ENCODE data around the gene TMEM43. TPM values are rescaled to one million over a fixed set of nuclear protein-coding genes. Genes with fewer than 3 reads are reported as not detected.

Gene TMEM43
- total RNA-seq, 1 experiment from 2014 or later, result 32.4 TPM

DNA sequence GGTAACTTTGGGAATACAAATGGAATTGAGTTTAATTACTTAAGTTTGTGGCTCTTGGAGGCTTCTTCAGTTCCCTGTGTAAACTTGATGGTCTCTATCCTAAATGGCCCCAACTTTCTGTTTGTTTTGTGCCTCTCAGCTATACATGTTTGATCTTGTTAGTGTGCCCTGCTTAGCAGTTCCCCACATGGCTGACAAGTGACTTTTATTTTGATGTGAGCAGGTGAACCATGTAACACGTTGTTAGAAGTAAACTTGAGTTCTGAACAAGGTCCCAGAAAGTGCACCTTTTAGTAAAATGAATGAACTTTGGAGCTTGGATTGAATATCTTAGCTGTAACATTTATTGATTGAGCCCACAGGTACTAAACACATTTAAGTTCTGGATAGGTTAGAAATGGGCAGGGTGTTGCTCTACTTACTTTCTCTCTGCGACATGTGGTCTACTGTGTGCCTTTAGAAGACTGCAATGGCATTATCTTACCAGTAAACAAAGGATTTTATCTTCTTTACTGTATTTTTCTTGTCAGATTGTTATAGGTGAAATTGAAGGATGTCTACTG is 58.2 kb downstream of the TMEM43 start:
- intact Hi-C loops (cut with micrococcal nuclease), result no loop called here
- H3K36me3 ChIP-seq (ENCODE audit: control insufficient read depth in 1 of 2, insufficient read depth in 2 of 2, low read length in 2 of 2), result peaks cover 32 to 46% of the 10 kb centered on the region in 2 experiments
- H3K4me1 ChIP-seq (ENCODE audit: control insufficient read depth in 1 of 2, insufficient read depth in 2 of 2, low read length in 2 of 2), result peaks cover 6 to 7% of the 10 kb centered on the region in 2 experiments; a peak in 2 of 4 replicates
- DNase-seq (ENCODE audit: low read depth, low spot score) (no peak), ATAC-seq (no peak)
- no peaks in the 10 kb centered on the region for H4K20me1 ChIP-seq (ENCODE audit: insufficient read depth)
- RAD21 ChIA-PET (ENCODE audit: low non-redundant PET in 1 of 2, low total read pairs in 2 of 2, uncharacterized antibody in 2 of 2, unreplicated experiment in 2 of 2), result no interaction called here
- no peak overlapping the region for H3K27ac ChIP-seq (ENCODE audit: low read depth, low read length)
- no TSS peak for BruUV-seq (replicated peaks)
- no peak overlapping the region for H3K4me3 ChIP-seq (replicated peaks in 1 of 2; ENCODE audit: low read depth in 1 of 2, low read length in 2 of 2)
- no peaks in the 10 kb centered on the region for H3K27me3 ChIP-seq (ENCODE audit: insufficient read depth, low read length)
- TF ChIP-seq RAD21 (IDR thresholded peaks at IDR 0.05; ENCODE audit: low read depth) (no peak), SRF (IDR thresholded peaks at IDR 0.05; ENCODE audit: low read depth) (no peak), EGR1 (IDR thresholded peaks at IDR 0.05; ENCODE audit: low read depth) (no peak), YY1 (IDR thresholded peaks at IDR 0.05; ENCODE audit: extremely low read depth, insufficient replicate concordance, low read depth, low read length) (no peak), TCF7L2 (IDR thresholded peaks at IDR 0.05; ENCODE audit: borderline replicate concordance, extremely low read depth, insufficient read depth, insufficient read length) (no peak), JUND (IDR thresholded peaks at IDR 0.05) (no peak), FOSL1 (IDR thresholded peaks at IDR 0.05; ENCODE audit: low read depth) (no peak), ZFX (IDR thresholded peaks at IDR 0.05) (no peak), CBX3 (IDR thresholded peaks at IDR 0.05; ENCODE audit: low read depth) (no peak), CEBPB (IDR thresholded peaks at IDR 0.05; ENCODE audit: low read depth) (no peak), SIN3A (IDR thresholded peaks at IDR 0.05; ENCODE audit: low read depth) (no peak)
- TF ChIP-seq, protein P1, sequence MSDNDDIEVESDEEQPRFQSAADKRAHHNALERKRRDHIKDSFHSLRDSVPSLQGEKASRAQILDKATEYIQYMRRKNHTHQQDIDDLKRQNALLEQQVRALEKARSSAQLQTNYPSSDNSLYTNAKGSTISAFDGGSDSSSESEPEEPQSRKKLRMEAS (IDR thresholded peaks at IDR 0.05), result no peak
- TF ChIP-seq, protein P2, sequence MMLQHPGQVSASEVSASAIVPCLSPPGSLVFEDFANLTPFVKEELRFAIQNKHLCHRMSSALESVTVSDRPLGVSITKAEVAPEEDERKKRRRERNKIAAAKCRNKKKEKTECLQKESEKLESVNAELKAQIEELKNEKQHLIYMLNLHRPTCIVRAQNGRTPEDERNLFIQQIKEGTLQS (IDR thresholded peaks at IDR 0.05), result no peak
- TF ChIP-seq, protein P3, sequence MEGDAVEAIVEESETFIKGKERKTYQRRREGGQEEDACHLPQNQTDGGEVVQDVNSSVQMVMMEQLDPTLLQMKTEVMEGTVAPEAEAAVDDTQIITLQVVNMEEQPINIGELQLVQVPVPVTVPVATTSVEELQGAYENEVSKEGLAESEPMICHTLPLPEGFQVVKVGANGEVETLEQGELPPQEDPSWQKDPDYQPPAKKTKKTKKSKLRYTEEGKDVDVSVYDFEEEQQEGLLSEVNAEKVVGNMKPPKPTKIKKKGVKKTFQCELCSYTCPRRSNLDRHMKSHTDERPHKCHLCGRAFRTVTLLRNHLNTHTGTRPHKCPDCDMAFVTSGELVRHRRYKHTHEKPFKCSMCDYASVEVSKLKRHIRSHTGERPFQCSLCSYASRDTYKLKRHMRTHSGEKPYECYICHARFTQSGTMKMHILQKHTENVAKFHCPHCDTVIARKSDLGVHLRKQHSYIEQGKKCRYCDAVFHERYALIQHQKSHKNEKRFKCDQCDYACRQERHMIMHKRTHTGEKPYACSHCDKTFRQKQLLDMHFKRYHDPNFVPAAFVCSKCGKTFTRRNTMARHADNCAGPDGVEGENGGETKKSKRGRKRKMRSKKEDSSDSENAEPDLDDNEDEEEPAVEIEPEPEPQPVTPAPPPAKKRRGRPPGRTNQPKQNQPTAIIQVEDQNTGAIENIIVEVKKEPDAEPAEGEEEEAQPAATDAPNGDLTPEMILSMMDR (IDR thresholded peaks at IDR 0.05 in 2 of 3, conservative IDR thresholded peaks at IDR 0.05 in 1 of 3; ENCODE audit: borderline replicate concordance in 1 of 3, insufficient read depth in 1 of 3, low read depth in 2 of 3, low read length in 2 of 3), result no peak
- TF ChIP-seq, protein P4, sequence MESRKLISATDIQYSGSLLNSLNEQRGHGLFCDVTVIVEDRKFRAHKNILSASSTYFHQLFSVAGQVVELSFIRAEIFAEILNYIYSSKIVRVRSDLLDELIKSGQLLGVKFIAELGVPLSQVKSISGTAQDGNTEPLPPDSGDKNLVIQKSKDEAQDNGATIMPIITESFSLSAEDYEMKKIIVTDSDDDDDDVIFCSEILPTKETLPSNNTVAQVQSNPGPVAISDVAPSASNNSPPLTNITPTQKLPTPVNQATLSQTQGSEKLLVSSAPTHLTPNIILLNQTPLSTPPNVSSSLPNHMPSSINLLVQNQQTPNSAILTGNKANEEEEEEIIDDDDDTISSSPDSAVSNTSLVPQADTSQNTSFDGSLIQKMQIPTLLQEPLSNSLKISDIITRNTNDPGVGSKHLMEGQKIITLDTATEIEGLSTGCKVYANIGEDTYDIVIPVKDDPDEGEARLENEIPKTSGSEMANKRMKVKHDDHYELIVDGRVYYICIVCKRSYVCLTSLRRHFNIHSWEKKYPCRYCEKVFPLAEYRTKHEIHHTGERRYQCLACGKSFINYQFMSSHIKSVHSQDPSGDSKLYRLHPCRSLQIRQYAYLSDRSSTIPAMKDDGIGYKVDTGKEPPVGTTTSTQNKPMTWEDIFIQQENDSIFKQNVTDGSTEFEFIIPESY (IDR thresholded peaks at IDR 0.05; ENCODE audit: extremely low read depth, insufficient replicate concordance, low read length), result no peak
- CTCF ChIA-PET, result interaction anchor here (1.4 kb wide), 1 partner anchor 20 kb away, joined by 5 read pairs; no protein-coding TSS in a partner anchor
- H3K79me2 ChIP-seq (ENCODE audit: insufficient read depth, low read length), result peaks cover 84% of the 10 kb centered on the region
- H3K9ac ChIP-seq (ENCODE audit: low read length), result no peak overlapping the region
- H3K4me2 ChIP-seq (ENCODE audit: low read length), result no peak overlapping the region
- H3K9me2 ChIP-seq (ENCODE audit: insufficient read depth), result no peaks in the 10 kb centered on the region
- H2AFZ ChIP-seq (ENCODE audit: low read depth, low read length, poor library complexity, severe bottlenecking), result no peak overlapping the region
- no peaks in the 10 kb centered on the region for H3K9me3 ChIP-seq (ENCODE audit: control insufficient read depth in 1 of 2, insufficient read depth in 1 of 2, low read depth in 1 of 2, low read length in 2 of 2)
- POLR2A ChIA-PET, result no interaction called here
